Pulmonary artery endothelial cell (primary cell): ENCODE results near the gene DGKK. TPM values are rescaled to one million over a fixed set of nuclear protein-coding genes. Genes with fewer than 3 reads are reported as not detected.
"Not testable (repeated sequence)": the region's sequence is repeated elsewhere in the genome, so short reads cannot be mapped to it uniquely, and the experiment has no call there.

Source experiments
- DNase-seq: peaks from one replicate; pipeline ENCODE4 v3.0.0-alpha.2; 2011; ENCODE audit warnings: low read depth, low spot score
- total RNA-seq: library from RNA; depleted of rRNA; stranded (reverse); fragments of >200 nt; gene quantifications from 2 replicates; pipeline ENCODE4 v1.2.3, GENCODE V29; 2014

The DGKK gene
- total RNA-seq, 1 donor from 2014 or later = not detected

- DNase-seq = no peak
Measured at GRCh38 chrX:50432829-50433289, 37.8 kb downstream of the DGKK start.

- no peak for DNase-seq
Measured at GRCh38 chrX:50431623-50432022, 39.0 kb downstream of the DGKK start.

- DNase-seq = no peak
Measured at GRCh38 chrX:50430917-50431575, 39.6 kb downstream of the DGKK start.

GRCh38 chrX:50428174-50428573, 42.5 kb downstream of the DGKK start:
- no peak for DNase-seq

- no peak for DNase-seq
Measured at GRCh38 chrX:50407976-50408375, 62.6 kb downstream of the DGKK start.

GRCh38 chrX:50403903-50404302, 66.7 kb downstream of the DGKK start:
- no peak for DNase-seq

GRCh38 chrX:50402886-50403285, 67.7 kb downstream of the DGKK start:
- no peak for DNase-seq

DNA sequence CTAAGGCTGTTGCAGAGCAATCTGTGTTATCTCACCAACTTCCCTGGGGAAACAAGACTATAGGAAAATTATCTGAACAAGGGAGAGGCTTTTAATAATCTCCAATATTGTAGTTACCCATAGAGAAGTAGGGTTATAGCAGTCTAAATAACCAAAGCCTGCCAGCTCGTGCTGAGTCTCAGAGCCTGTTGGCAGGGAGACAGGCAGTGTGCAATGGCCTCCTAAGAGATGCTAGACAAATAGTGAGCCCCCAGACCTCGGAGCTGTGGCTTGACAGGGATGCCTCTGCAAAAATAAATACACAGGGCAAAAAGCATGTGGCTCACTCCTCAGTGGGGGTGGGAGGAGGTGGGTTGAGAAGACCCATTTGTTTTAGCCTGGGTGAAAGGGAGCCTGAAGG, 76.7 kb downstream of the DGKK start:
- no peak for DNase-seq

DNA sequence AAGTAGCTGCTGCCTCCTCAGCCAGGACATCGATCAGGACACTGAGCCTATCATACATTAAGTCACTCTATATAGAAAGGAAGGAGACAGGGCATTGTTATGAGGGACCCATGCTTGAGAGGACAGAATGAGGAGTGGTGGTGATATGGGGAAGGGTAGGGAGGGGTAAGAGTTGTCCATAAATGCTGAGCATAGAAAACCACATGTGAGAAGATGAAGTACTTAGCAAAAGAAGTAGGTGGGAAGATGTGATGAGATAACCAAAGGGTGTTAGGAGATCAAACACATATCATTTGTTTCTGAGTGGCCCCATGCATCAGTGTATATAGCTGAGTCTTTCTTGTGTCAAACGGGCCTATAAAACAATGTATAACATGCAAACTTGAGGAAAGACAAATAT, 84.1 kb downstream of the DGKK start:
- DNase-seq = no peak

DNA sequence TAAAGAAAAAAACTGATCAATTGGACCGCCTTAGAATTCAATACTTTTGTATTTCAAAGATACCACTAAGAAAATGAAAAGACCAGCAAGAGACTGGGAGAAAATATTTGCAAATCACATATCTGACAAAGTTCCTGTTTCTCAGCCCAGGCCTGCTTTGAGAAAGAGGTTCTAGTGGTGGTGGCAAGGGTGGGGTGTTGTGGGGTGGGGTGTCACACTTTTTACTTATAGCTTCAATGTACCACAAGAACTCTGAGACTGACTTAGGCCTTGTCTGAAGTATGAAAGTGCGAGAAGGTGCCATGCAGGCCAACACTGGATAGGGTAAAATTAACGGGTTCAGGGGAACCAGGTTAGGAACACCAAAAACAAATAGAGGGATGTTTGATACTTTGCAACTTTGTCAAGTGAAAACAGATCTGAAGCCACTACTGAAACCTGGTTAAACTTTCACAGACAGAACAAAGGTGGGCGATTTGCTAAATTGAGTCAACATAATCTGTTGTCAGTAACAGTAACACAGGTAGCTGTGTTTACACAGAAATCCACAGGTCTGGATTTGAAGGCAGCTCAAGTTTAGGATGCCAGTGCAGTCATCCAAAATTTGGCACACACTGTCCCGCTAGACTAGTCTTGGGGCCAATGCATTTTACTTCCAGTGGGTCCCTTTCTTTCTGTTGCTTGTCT, 88.8 kb downstream of the DGKK start:
- DNase-seq = no peak

DNA sequence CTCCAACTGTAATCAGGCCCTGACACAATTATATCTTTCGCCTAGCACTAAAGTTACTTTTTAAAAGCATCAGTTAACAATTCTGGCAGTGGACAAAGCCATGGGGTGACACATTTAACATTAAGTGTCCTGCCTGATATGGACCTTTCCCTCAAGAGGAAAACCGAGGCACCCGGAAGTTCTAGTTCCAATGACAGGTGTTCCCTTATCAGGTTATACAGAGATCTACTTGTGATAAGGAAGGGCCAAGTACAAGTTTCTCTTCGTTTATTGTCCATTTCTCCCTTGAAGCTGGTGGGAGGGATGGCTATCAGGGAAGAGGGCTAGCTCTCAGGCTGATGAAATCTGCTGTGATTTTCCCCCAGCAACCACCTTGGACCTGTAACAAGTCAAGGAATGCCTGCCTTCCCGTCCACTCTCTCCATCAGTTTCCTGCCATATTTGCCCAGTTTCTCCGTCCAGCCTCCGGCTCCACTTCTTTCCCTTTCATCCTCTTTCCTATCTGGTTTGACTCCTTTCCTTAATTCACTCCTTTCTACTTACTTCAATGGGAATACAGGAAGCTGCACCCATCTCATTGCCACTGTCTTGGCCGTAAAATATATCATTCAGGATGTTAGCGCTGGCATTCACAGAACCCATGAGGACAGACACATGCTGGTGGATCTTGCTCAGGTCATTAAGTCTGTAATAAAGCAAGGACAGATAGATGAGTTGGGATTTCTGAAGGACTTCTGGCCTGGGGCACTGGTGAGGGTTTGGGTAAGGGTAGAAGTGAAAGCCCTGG, 95.0 kb downstream of the DGKK start:
- DNase-seq = no peak

- DNase-seq = no peak
Measured at GRCh38 chrX:50372966-50373365, 97.7 kb downstream of the DGKK start.

DNA sequence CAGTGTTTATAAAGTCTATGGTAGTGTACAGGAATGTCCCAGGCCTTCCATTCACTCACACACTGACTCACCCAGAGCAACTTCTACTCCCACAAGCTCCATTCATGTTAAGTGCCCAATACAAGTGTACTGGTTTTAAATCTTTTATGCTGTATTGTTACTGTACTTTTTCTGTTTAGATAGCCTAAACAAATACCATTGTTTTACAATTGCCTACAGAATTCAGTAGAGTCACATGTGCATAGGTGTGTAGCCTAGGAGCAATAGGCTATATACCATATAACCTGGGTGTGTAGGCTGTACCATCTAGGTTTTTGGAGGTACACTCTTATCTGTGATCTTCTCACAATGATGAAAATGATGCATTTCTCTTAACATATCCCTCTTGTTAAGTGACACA, 126.7 kb downstream of the DGKK start:
- no peak for DNase-seq

GRCh38 chrX:50333308-50333707, 137.3 kb downstream of the DGKK start:
- no peak for DNase-seq

- DNase-seq = not testable (repeated sequence)
Measured at GRCh38 chrX:50332668-50333067, 138.0 kb downstream of the DGKK start.

- no peak for DNase-seq
Measured at GRCh38 chrX:50327235-50327634, 143.4 kb downstream of the DGKK start.
